Parathyroid adenoma (tissue), 2 donors: ENCODE data around the gene ISL2.
"Not testable (repeated sequence)": the region's sequence is repeated elsewhere in the genome, so short reads cannot be mapped to it uniquely, and the experiment has no call there.

Experiments
- H2AFZ ChIP-seq: fragments of 300-600 bp; sonication (generic); one replicate; pipeline ENCODE4 v1.7.0; 2017; ENCODE audit warnings: antibody characterized with exemption, mild to moderate bottlenecking
- H3K27ac ChIP-seq: fragments of 300-600 bp; sonication (generic); one replicate; pipeline ENCODE4 v1.7.0; 2017
- H3K27me3 ChIP-seq: fragments of 300-600 bp; sonication (generic); one replicate; pipeline ENCODE4 v1.7.0; 2017; ENCODE audit warnings: low read length; ENCODE audit not compliant: control insufficient read depth, insufficient read depth
- H3K36me3 ChIP-seq: fragments of 300-600 bp; sonication (generic); one replicate; pipeline ENCODE4 v1.7.0; 2017; ENCODE audit warnings: low read length; ENCODE audit not compliant: control insufficient read depth, insufficient read depth
- H3K4me1 ChIP-seq: fragments of 300-600 bp; sonication (generic); one replicate; pipeline ENCODE4 v1.7.0; 2017; ENCODE audit warnings: control low read depth
- H3K4me2 ChIP-seq: fragments of 300-600 bp; sonication (generic); one replicate; pipeline ENCODE4 v1.7.0; 2017; ENCODE audit warnings: low read length
- H3K4me3 ChIP-seq: fragments of 300-600 bp; sonication (generic); one replicate; pipeline ENCODE4 v1.7.0; 2017; ENCODE audit warnings: low read depth, low read length
- H3K79me2 ChIP-seq: fragments of 300-600 bp; sonication (generic); one replicate; pipeline ENCODE4 v1.7.0; 2017; ENCODE audit warnings: control low read depth
- H3K9ac ChIP-seq: fragments of 300-600 bp; sonication (generic); one replicate; pipeline ENCODE4 v1.7.0; 2017; ENCODE audit warnings: mild to moderate bottlenecking
- H3K9me3 ChIP-seq: fragments of 300-600 bp; sonication (generic); one replicate; pipeline ENCODE4 v1.7.0; 2017; ENCODE audit warnings: low read length; ENCODE audit not compliant: control insufficient read depth
- TF ChIP-seq, protein P1 (sequence below): fragments of 300-600 bp; sonication (generic); IDR thresholded peaks from one replicate; pipeline ENCODE4 v1.7.0; 2017; ENCODE audit warnings: antibody characterized with exemption, mild to moderate bottlenecking
- donor health status: primary hyperparathyroidism.

ISL2 gene

DNA sequence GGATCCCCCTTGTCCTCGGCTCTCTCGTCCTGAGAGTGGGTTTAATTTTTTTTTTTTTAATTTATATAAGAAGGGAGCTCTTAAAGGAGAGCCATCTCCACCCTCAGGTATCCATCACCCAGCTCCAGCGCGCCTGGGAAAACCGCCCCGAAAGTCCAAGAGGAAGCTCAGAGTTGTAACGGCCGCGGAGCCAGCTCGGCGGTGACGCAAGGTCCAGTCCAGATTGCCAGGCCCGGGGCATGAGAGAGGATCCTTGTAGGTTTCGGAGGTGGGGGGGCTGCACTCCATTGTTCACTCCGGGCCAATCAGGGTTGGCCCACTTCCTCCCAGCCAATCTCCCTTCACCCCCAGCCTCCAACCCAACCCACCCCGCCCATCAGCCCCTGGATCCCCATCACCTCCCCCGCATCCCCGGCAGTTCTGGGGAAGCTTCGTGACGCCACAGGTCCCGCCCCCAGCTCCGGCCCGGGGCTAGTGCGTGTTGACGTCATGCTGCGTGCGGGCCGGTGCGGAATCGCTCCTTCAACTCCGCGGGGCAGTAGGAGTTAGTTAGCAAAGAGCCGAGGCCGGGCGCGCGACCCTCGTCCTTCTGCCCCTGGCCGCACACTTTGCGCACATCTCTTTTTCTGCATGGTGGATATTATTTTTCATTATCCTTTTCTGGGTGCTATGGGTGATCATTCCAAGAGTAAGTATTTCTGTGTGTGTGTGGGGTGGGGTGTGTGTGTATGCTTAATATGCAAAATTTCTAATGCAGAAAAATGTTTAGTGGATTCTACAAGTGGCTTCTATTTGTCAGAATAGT is at the start of gene ISL2:
Gene ISL2, plus strand, starts transcription at position 520 of the 805 bp plus-strand sequence. Its CDS starts 111 bp downstream, at position 631.
- H3K9ac ChIP-seq: no peak within 1 kb of the TSS

DNA sequence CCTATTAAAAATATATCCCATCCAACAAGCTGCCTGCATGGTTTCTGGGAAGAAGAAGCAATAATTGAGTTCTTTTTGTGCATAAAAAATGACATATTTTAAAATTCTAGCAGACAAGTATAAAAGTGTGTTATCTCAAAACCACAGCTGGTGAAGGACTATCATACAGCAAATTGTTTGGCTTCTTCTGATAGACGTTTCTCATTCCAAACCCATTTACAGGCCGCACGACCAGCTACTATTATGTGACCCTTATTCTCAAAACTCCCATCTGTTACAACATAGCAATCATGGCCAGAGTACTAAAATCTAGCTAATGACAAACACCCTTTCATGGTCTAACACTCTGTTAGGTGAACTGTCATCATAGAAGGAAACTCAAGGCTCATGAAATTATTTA is 47.0 kb upstream of the ISL2 start:
- Histone ChIP-seq H3K79me2 (no peaks in the 10 kb centered on the region), H3K27me3 (no peaks in the 10 kb centered on the region), H3K4me1 (no peaks in the 10 kb centered on the region), H3K36me3 (no peaks in the 10 kb centered on the region), H3K27ac (no peak overlapping the region), H3K9me3 (no peaks in the 10 kb centered on the region), H3K9ac (no peak overlapping the region), H3K4me3 (no peak overlapping the region), H2AFZ (no peak overlapping the region), H3K4me2 (no peak overlapping the region)
- TF ChIP-seq, protein P1, sequence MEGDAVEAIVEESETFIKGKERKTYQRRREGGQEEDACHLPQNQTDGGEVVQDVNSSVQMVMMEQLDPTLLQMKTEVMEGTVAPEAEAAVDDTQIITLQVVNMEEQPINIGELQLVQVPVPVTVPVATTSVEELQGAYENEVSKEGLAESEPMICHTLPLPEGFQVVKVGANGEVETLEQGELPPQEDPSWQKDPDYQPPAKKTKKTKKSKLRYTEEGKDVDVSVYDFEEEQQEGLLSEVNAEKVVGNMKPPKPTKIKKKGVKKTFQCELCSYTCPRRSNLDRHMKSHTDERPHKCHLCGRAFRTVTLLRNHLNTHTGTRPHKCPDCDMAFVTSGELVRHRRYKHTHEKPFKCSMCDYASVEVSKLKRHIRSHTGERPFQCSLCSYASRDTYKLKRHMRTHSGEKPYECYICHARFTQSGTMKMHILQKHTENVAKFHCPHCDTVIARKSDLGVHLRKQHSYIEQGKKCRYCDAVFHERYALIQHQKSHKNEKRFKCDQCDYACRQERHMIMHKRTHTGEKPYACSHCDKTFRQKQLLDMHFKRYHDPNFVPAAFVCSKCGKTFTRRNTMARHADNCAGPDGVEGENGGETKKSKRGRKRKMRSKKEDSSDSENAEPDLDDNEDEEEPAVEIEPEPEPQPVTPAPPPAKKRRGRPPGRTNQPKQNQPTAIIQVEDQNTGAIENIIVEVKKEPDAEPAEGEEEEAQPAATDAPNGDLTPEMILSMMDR: no peak

More for the DNA sequence above, at the start of gene ISL2:
- Histone ChIP-seq H3K4me2 (no peak within 1 kb of the TSS), H2AFZ (no peak within 1 kb of the TSS), H3K4me3 (no peak within 1 kb of the TSS), H3K27me3 (no peaks in the 10 kb centered on the region), H3K36me3 (no peaks in the 10 kb centered on the region), H3K9me3 (no peaks in the 10 kb centered on the region), H3K4me1 (no peaks in the 10 kb centered on the region), H3K79me2 (no peaks in the 10 kb centered on the region), H3K27ac (no peak within 1 kb of the TSS)
- TF ChIP-seq, protein P1: no peak

DNA sequence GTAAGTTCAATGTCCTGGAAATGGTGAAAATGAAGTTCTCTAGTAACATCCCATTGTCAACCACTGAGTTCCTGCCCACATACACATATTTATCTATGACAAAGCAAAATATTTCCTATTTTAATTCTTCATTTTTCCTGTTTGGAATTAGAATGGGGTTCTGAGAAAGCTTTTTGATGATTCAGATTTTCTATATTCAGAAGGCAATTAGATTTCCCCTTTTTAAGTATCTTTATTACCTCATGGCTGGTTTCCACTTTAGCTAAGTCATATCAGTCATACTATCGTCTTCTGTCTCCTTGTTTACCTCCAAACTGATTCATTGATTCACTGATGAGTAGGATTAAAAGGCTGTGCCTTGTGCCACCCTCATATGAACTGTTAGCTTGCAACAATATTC is 43.2 kb upstream of the ISL2 start:
- no peak overlapping the region for H3K9ac ChIP-seq
- no peaks in the 10 kb centered on the region for H3K27me3 ChIP-seq
- no peaks in the 10 kb centered on the region for H3K4me1 ChIP-seq
- H3K9me3 ChIP-seq: no peaks in the 10 kb centered on the region
- H3K79me2 ChIP-seq: no peaks in the 10 kb centered on the region
- no peak overlapping the region for H3K27ac ChIP-seq
- TF ChIP-seq, protein P1: no peak
- no peak overlapping the region for H2AFZ ChIP-seq
- H3K4me2 ChIP-seq: no peak overlapping the region
- no peaks in the 10 kb centered on the region for H3K36me3 ChIP-seq
- H3K4me3 ChIP-seq: no peak overlapping the region

DNA sequence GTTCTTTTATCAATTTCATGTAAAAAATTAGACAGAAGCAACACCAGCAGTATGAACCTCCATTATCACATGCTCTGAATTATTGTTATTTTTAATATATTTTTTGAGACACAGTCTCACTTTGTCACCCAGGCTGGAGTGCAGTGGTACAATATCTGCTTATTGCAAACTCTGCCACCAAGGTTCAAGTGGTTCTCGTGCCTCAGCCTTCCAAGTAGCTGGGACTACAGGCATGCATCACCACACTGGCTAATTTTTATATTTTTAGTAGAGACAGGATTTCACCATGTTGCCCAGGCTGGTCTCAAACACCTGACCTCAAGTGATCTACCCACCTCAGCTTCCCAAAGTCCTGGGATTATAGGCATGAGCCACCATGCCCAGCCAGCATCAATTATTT is 42.1 kb upstream of the ISL2 start:
- not testable (repeated sequence) for H3K36me3 ChIP-seq, H3K4me1 ChIP-seq, H3K4me3 ChIP-seq, H2AFZ ChIP-seq, H3K27ac ChIP-seq, H3K27me3 ChIP-seq, H3K9ac ChIP-seq, H3K79me2 ChIP-seq, H3K9me3 ChIP-seq, H3K4me2 ChIP-seq

DNA sequence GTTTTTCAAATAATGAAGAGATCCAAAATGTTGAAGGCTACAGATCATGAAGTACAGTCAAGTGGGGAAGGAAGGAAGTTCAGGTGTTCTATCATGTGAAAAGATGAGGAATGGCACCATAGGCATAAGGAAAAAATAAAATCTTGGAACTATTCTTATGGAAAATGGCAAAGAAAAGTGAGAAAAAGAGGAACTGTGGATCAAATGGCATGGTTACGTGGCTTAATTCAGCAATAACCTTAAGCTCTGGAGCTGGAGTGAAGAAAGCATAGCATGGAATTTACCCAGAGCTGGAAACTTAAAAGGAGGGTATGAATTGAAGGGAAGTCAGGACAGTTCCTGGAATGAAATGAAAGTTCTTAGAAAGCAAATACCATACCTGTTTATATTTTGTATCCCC is 39.7 kb upstream of the ISL2 start:
- Histone ChIP-seq H3K9me3 (no peaks in the 10 kb centered on the region), H2AFZ (no peak overlapping the region), H3K79me2 (peaks cover 7% of the 10 kb centered on the region), H3K4me2 (no peak overlapping the region), H3K27me3 (no peaks in the 10 kb centered on the region), H3K4me1 (no peaks in the 10 kb centered on the region), H3K9ac (no peak overlapping the region), H3K4me3 (no peak overlapping the region), H3K36me3 (no peaks in the 10 kb centered on the region), H3K27ac (no peak overlapping the region)
- TF ChIP-seq, protein P1: no peak

DNA sequence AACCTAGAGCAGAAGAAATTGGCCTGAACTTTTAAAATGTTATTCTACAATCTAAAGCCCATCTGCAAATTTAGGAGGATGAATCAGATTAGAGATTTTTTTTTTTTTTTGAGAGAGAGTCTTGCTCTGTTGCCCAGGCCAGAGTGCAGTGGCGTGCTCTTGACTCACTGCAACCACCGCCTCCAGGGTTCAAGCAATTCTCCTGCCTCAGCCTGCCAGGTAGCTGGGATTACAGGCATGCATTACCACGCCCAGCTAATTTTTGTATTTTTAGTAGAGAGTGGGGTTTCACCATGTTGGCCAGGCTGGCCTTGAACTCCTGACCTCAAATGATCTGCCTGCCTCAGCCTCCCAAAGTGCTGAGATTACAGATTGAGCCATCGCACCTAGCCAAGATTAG is 38.6 kb upstream of the ISL2 start:
- H2AFZ ChIP-seq, H3K27ac ChIP-seq, H3K9ac ChIP-seq, H3K4me1 ChIP-seq, H3K27me3 ChIP-seq, H3K79me2 ChIP-seq, H3K4me2 ChIP-seq, H3K36me3 ChIP-seq, H3K4me3 ChIP-seq, H3K9me3 ChIP-seq: not testable (repeated sequence)
